GM18508 (cell line): Measurements from ENCODE around the gene C1QTNF8.

Experiments
- ATAC-seq: cut with Tn5 transposase; IDR thresholded peaks from one replicate; pipeline ENCODE4 v1.9.1; 2021; ENCODE audit warnings: moderate number of reproducible peaks; ENCODE audit not compliant: insufficient read depth, unreplicated experiment

C1QTNF8 gene

GRCh38 chr16:1127971-1128715 lies 32.1 kb upstream of the C1QTNF8 start:
- ATAC-seq: no peak

- no peak for ATAC-seq
Observed at GRCh38 chr16:1127101-1127500, 31.1 kb upstream of the C1QTNF8 start.

- no peak for ATAC-seq
Observed at GRCh38 chr16:1126586-1126985, 30.5 kb upstream of the C1QTNF8 start.

GRCh38 chr16:1126044-1126443 lies 30.0 kb upstream of the C1QTNF8 start:
- ATAC-seq: no peak

GRCh38 chr16:1125471-1125870 lies 29.4 kb upstream of the C1QTNF8 start:
- ATAC-seq: no peak

GRCh38 chr16:1124795-1125194 lies 28.8 kb upstream of the C1QTNF8 start:
- ATAC-seq: no peak

GRCh38 chr16:1124291-1124690 lies 28.2 kb upstream of the C1QTNF8 start:
- ATAC-seq: no peak

- no peak for ATAC-seq
Observed at GRCh38 chr16:1123525-1124230, 27.6 kb upstream of the C1QTNF8 start.

GRCh38 chr16:1122398-1122765 lies 26.3 kb upstream of the C1QTNF8 start:
- no peak for ATAC-seq

- no peak for ATAC-seq
Observed at GRCh38 chr16:1121601-1122397, 25.8 kb upstream of the C1QTNF8 start.

- ATAC-seq: no peak
Observed at GRCh38 chr16:1121009-1121408, 25.0 kb upstream of the C1QTNF8 start.

GRCh38 chr16:1120577-1120941 lies 24.5 kb upstream of the C1QTNF8 start:
- no peak for ATAC-seq

GRCh38 chr16:1119766-1120576 lies 23.9 kb upstream of the C1QTNF8 start:
- ATAC-seq: no peak

GRCh38 chr16:1119129-1119528 lies 23.1 kb upstream of the C1QTNF8 start:
- ATAC-seq: no peak

GRCh38 chr16:1117926-1118325 lies 21.9 kb upstream of the C1QTNF8 start:
- ATAC-seq: no peak

- ATAC-seq: no peak
Observed at GRCh38 chr16:1117176-1117900, 21.3 kb upstream of the C1QTNF8 start.

GRCh38 chr16:1116693-1117077 lies 20.6 kb upstream of the C1QTNF8 start:
- ATAC-seq: no peak

GRCh38 chr16:1113889-1114526 lies 18.0 kb upstream of the C1QTNF8 start:
- ATAC-seq: no peak

- ATAC-seq: no peak
Observed at GRCh38 chr16:1113489-1113888, 17.4 kb upstream of the C1QTNF8 start.
